Spleen (tissue), 11 donors: Measurements from ENCODE around the gene EEF2. TPM values are rescaled to one million over a fixed set of nuclear protein-coding genes. Genes with fewer than 3 reads are reported as not detected.

Experiments used
- DNase-seq: peaks from one replicate; pipeline ENCODE4 v3.0.0-alpha.2; 2020
- H3K27ac ChIP-seq, 8 donors: fragments of 200-600 bp; sonication (generic) in 7 of 8; 1 replicate in 4 of 8; 2 replicates in 4 of 8; pipeline versions ENCODE4 v1.5.0 to v1.8.0; 2016 to 2021; ENCODE audit warnings: inconsistent platforms in 4 of 8, mild to moderate bottlenecking in 4 of 8, moderate library complexity in 1 of 8
- H3K27me3 ChIP-seq, 7 donors: fragments of 200-600 bp; sonication (generic) in 6 of 7; replicated peaks in 1 of 7; 1 replicate in 4 of 7; 2 replicates in 3 of 7; pipeline versions ENCODE4 v1.5.0 to v1.8.0; 2016 to 2021; ENCODE audit warnings: inconsistent platforms in 3 of 7, mild to moderate bottlenecking in 1 of 7
- H3K36me3 ChIP-seq, 6 donors: fragments of 200-600 bp; sonication (generic) in 5 of 6; 1 replicate in 4 of 6; 2 replicates in 2 of 6; pipeline versions ENCODE4 v1.5.0 to v1.8.0; 2016 to 2021; ENCODE audit warnings: inconsistent platforms in 2 of 6
- H3K4me1 ChIP-seq, 6 donors: fragments of 200-600 bp; sonication (generic) in 5 of 6; 1 replicate in 3 of 6; 2 replicates in 3 of 6; pipeline versions ENCODE4 v1.5.0 to v1.8.0; 2016 to 2021; ENCODE audit warnings: inconsistent platforms in 3 of 6
- H3K4me3 ChIP-seq, 8 donors: fragments of 200-600 bp; sonication (generic) in 7 of 8; 1 replicate in 4 of 8; 2 replicates in 4 of 8; pipeline versions ENCODE4 v1.5.0 to v1.8.0; 2016 to 2021; ENCODE audit warnings: inconsistent platforms in 4 of 8, mild to moderate bottlenecking in 4 of 8, moderate library complexity in 2 of 8
- H3K9me3 ChIP-seq, 8 donors: fragments of 200-600 bp; sonication (generic) in 7 of 8; 1 replicate in 4 of 8; 2 replicates in 4 of 8; pipeline versions ENCODE4 v1.5.0 to v1.8.0; 2016 to 2021; ENCODE audit warnings: inconsistent platforms in 4 of 8
- POLR2A ChIP-seq, 3 donors: fragments of 450-650 bp; IDR thresholded peaks; one replicate each; pipeline ENCODE4 v1.5.1; 2017; ENCODE audit warnings: antibody characterized with exemption in 3 of 3, mild to moderate bottlenecking in 1 of 3
- POLR2AphosphoS5 ChIP-seq, 3 donors: sonication (generic); formaldehyde crosslinking; IDR thresholded peaks; one replicate each; pipeline ENCODE4 v1.5.1; 2017; ENCODE audit warnings: antibody characterized with exemption in 3 of 3
- WGBS, 5 donors: extraction: QIAGEN DNeasy Blood & Tissue Kit in 3 of 5; methylation state at CpG; one replicate each; pipeline versions ENCODE4 v1.1.5 to v1.1.7; 2013 to 2018; 5-methylcytosine and 5-hydroxymethylcytosine counted together
- intact Hi-C: fragments of 100-400 bp; cut with DNase I; formaldehyde crosslinking; loops from one replicate; pipeline ENCODE4 v1.15.0; 2023; ENCODE audit warnings: low total_unique reads
- polyA plus RNA-seq, 3 donors: library from polyadenylated mRNA; stranded (reverse); fragments of 200-250 nt; gene quantifications; one replicate each; pipeline ENCODE4 v1.2.1, GENCODE V29; 2013
- total RNA-seq, 7 donors: library from RNA; depleted of rRNA in 3 of 7; stranded (reverse); fragments of >200 nt in 3 of 7; fragmentation: NEBNext Ultra II Directional in 4 of 7; extraction: Animal tissue kit (Norgen Biotek cat#: 25700) in 4 of 7; gene quantifications; one replicate each; pipeline versions ENCODE4 v1.1.0 to v1.2.1, GENCODE V29; 2016 to 2021
- TF ChIP-seq, protein P1 (sequence below), 11 experiments: fragments of 200-600 bp in 7 of 11; fragments of 450-650 bp in 4 of 11; sonication (generic) in 4 of 11; IDR thresholded peaks in 8 of 11; conservative IDR thresholded peaks in 3 of 11; 1 replicate in 7 of 11; 2 replicates in 4 of 11; pipeline versions ENCODE4 v1.4.0 to v1.8.0; 2016 to 2021; ENCODE audit warnings: antibody characterized with exemption in 11 of 11, inconsistent platforms in 4 of 11, mild to moderate bottlenecking in 1 of 11
- donor health status: healthy with polysubstance abuse.
- donor health status: DM: no; HTN: no; CAD: no; lungs with moderate emphysema.
- donor health status: DM: no; HTN: no; CAD: no.
- donor health status: Bipolar disorder and iron deficiency.
- donor health status: healthy.
- donor health status: DM: no; HTN: no; CAD: no.
- donor health status: DM: yes; HTN: yes; CAD: no.

The EEF2 gene
- total and polyA plus RNA-seq, 10 donors: 565 to 1,961 (median 1,262) TPM

DNA sequence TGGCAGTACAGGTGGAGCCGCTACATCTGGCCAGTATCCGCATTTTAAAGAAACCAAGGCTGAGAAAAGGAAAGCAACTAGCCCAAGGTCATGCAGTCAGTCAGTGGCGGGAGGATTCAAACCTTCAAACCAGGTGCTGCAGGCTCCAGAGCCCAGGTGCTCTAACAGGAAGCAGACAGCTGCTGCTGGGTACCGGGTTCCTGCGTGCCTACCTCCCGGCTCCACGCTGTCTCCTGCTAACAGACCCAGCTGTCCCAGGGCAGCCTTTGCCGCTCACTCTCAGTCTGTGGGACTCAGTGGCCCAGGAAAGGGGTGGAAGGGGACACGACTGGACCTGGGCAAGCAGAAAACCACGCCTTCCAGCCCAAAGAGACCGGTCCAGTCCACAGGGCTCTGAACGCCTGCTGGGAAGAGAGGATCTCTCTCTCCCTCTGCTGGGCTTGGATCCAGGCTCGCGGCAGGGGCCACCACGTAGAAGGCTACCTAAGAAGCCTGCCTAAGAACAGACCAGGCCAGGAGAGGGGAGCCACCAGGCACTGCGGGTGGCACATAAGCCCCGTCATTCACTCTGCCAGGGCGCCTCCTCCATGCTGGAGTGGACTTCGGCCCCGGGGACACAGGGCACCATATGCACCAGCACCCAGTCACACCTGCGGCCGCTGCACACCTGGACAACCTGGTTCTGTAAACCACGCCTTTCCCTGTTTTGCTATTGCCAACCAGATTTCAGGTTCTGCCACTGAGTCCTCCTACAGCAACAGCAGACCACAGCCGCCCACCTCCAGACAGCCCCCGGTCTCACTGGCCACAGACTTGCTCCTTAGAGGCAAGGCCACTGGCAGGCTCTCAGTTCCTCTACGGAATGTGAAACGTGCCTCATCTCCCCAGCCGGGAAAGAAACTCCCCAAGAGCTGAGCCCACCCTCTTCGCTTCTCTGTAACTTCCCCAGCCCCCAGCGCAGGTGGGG lies 18.9 kb downstream of the EEF2 start:
- H3K4me3 ChIP-seq: no peak overlapping the region

DNA sequence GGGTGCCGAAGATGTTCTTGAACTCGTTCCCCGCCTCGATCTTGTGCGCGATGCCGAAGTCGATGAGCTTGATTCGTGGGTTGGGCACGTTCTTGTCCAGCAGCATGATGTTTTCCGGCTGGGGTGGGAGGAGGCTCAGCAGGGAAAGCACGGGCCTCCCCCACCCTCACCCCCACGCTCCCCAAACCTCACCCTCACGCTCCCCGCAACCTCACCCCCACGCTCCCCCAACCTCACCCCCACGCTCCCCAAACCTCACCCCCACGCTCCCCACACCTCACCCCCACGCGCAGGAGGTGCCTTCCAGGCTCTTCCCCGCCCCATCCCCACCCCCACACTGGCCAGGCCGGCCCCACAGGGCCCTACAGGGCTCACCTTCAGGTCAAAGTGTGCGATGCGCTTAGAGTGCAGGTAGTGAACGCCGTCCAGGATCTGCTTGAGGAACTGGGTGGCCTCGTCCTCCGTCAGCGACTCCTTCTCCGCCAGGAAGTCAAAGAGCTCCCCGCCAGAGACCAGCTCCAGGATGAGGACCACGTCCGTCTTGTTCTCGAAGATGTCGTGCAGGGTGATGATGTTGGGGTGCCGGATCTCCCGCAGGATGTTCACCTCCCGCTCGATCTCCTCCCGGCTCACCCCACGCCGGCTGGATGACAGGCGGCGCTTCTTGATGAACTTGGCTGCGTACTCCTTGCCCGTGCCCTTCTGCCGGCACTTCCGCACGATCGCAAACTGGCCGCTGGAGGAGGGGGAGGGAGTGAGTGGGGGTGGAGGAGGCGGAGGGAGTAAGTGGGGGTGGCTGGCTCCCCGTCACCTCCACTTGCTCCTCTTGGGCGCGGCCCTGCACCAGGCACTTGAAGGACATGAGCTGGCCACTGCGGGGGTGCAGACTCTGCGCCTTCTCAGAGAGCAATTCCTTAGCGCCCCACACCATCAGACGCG lies 20.7 kb downstream of the EEF2 start:
- no peak for DNase-seq
- Histone ChIP-seq H3K27me3 (no peaks in the 10 kb centered on the region), H3K27ac (no peak overlapping the region), H3K4me1 (peaks cover 10 to 41% (median 30%) of the 10 kb centered on the region in 6 donors), H3K36me3 (peaks cover 0 to 100% (median 84%) of the 10 kb centered on the region in 6 donors), H3K4me3 (no peak overlapping the region), H3K9me3 (no peaks in the 10 kb centered on the region)
- intact Hi-C loops: no loop called here
- WGBS, 5 donors: 91 to 96% (median 93%) methylated on average over 46 to 60 of the region's 60 CpGs
- TF ChIP-seq POLR2A (IDR thresholded peaks at IDR 0.05): no peak
- TF ChIP-seq, protein P1, sequence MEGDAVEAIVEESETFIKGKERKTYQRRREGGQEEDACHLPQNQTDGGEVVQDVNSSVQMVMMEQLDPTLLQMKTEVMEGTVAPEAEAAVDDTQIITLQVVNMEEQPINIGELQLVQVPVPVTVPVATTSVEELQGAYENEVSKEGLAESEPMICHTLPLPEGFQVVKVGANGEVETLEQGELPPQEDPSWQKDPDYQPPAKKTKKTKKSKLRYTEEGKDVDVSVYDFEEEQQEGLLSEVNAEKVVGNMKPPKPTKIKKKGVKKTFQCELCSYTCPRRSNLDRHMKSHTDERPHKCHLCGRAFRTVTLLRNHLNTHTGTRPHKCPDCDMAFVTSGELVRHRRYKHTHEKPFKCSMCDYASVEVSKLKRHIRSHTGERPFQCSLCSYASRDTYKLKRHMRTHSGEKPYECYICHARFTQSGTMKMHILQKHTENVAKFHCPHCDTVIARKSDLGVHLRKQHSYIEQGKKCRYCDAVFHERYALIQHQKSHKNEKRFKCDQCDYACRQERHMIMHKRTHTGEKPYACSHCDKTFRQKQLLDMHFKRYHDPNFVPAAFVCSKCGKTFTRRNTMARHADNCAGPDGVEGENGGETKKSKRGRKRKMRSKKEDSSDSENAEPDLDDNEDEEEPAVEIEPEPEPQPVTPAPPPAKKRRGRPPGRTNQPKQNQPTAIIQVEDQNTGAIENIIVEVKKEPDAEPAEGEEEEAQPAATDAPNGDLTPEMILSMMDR (IDR thresholded peaks at IDR 0.05 in 8 of 11, conservative IDR thresholded peaks at IDR 0.05 in 3 of 11): no peak
- peak in 1 of 3 donors; percentile 25 for TF ChIP-seq POLR2AphosphoS5 (IDR thresholded peaks at IDR 0.05)

More for the DNA sequence above, 18.9 kb downstream of the EEF2 start:
- Histone ChIP-seq H3K27me3 (no peaks in the 10 kb centered on the region), H3K27ac (peak overlapping the region in 3 of 8 donors; percentile 18 to 36 (median 28)), H3K4me1 (peaks cover 19 to 56% (median 42%) of the 10 kb centered on the region in 6 donors), H3K9me3 (no peaks in the 10 kb centered on the region), H3K36me3 (peaks cover 0 to 84% (median 66%) of the 10 kb centered on the region in 6 donors)
- no peak for DNase-seq
- WGBS, 5 donors: 84 to 90% (median 85%) methylated on average over 28 to 30 of the region's 30 CpGs
- intact Hi-C loops: no loop called here
- TF ChIP-seq POLR2A (IDR thresholded peaks at IDR 0.05): no peak
- TF ChIP-seq, protein P1 (IDR thresholded peaks at IDR 0.05 in 8 of 11, conservative IDR thresholded peaks at IDR 0.05 in 3 of 11): no peak
- TF ChIP-seq POLR2AphosphoS5 (IDR thresholded peaks at IDR 0.05): no peak

DNA sequence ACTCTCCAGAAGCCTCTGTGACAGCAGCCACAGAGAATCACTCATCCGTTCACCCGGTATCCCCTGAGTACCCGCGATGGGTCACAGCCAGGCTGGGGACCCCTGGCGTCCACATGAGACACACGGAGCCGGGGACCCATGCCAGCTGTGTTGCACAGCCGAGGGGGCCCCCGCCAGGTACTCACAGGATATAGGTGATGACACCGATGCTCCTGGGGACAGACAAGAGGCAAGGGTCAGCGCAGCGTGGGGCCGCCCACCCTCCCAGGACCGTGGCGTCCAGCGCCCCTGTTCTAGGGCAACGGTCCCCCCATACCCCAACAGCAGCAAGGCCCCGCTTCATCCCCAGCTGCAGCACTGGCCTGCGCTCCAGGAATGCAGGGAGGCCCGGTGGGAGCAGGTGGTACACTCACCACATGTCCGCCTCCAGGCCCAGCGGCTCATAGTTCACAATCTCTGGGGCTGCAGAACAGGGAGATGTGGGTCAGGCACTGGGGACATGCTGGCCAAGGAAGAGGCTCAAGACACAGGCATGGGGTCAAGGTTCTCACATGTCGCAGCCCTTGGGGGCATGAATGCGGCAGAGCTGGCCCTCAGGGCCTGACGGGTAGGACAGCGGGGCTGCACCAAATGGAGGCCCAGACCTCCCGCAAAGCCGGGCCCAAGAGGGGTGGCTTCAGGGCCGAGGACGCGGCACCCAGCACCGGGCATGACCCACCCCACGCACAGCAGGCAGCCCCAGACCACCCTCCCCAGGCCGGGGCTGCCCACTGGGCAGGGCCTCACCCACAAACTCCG lies 21.6 kb downstream of the EEF2 start:
- no peak for DNase-seq
- Histone ChIP-seq H3K9me3 (no peaks in the 10 kb centered on the region), H3K4me1 (peaks cover 2 to 33% (median 22%) of the 10 kb centered on the region in 6 donors), H3K27ac (no peak overlapping the region), H3K27me3 (no peaks in the 10 kb centered on the region), H3K4me3 (no peak overlapping the region), H3K36me3 (peaks cover 3 to 100% (median 90%) of the 10 kb centered on the region in 6 donors)
- 94 to 97% (median 95%) methylated on average over 22 to 35 of the region's 35 CpGs for WGBS, 5 donors
- TF ChIP-seq POLR2A (IDR thresholded peaks at IDR 0.05) (no peak), POLR2AphosphoS5 (IDR thresholded peaks at IDR 0.05) (no peak)
- TF ChIP-seq, protein P1 (IDR thresholded peaks at IDR 0.05 in 8 of 11, conservative IDR thresholded peaks at IDR 0.05 in 3 of 11): no peak
- intact Hi-C loops: no loop called here
